VCaP (cell line): Measurements from ENCODE around the gene FUT8.
"Not testable (repeated sequence)": the region's sequence is repeated elsewhere in the genome, so short reads cannot be mapped to it uniquely, and the experiment has no call there.

ENCODE experiments used
- H3K27ac ChIP-seq: fragments of 450-650 bp; 2 replicates; pipeline ENCODE4 v1.5.1; 2017
- CTCF ChIP-seq: fragments of 450-650 bp; conservative IDR thresholded peaks from 2 replicates; pipeline ENCODE4 v1.5.1; 2017; ENCODE audit warnings: mild to moderate bottlenecking, moderate library complexity

Gene FUT8

GRCh38 chr14:65620195-65620594 lies 207.7 kb downstream of the FUT8 start:
- H3K27ac ChIP-seq: no peak overlapping the region
- TF ChIP-seq CTCF: no peak

GRCh38 chr14:65622703-65623102 lies 210.2 kb downstream of the FUT8 start:
- H3K27ac ChIP-seq: no peak overlapping the region

GRCh38 chr14:65623759-65624158 lies 211.2 kb downstream of the FUT8 start:
- no peak for TF ChIP-seq CTCF
- H3K27ac ChIP-seq: no peak overlapping the region

More at GRCh38 chr14:65622703-65623102, 210.2 kb downstream of the FUT8 start:
- no peak for TF ChIP-seq CTCF

GRCh38 chr14:65627315-65627714 lies 214.8 kb downstream of the FUT8 start:
- H3K27ac ChIP-seq: no peak overlapping the region
- no peak for TF ChIP-seq CTCF

GRCh38 chr14:65628664-65629063 lies 216.1 kb downstream of the FUT8 start:
- no peak overlapping the region for H3K27ac ChIP-seq
- no peak for TF ChIP-seq CTCF

GRCh38 chr14:65631040-65631439 lies 218.5 kb downstream of the FUT8 start:
- H3K27ac ChIP-seq: no peak overlapping the region
- TF ChIP-seq CTCF: no peak

- peak overlapping the region; percentile 62 for H3K27ac ChIP-seq
- no peak for TF ChIP-seq CTCF
Measured at GRCh38 chr14:65632487-65632886, 220.0 kb downstream of the FUT8 start.

GRCh38 chr14:65633666-65634065 lies 221.1 kb downstream of the FUT8 start:
- H3K27ac ChIP-seq: not testable (repeated sequence)
